Liver (tissue), 9 donors: ENCODE data around the gene SUGCT. TPM values are rescaled to one million over a fixed set of nuclear protein-coding genes. Genes with fewer than 3 reads are reported as not detected.

ENCODE experiments used
- DNase-seq: peaks from one replicate; pipeline ENCODE4 v3.0.0-alpha.2; 2017; ENCODE audit warnings: low spot score
- H3K27ac ChIP-seq, 2 donors: one replicate each; pipeline ENCODE4 v1.7.0; 2013; ENCODE audit warnings: inconsistent platforms in 2 of 2, low read length in 2 of 2, control low read depth in 1 of 2, low read depth in 1 of 2, mild to moderate bottlenecking in 1 of 2
- H3K27me3 ChIP-seq, 4 donors: one replicate each; pipeline versions ENCODE4 v1.6.1 to v1.7.0; 2013; ENCODE audit warnings: low read length in 3 of 4, inconsistent platforms in 1 of 4, mild to moderate bottlenecking in 1 of 4, moderate library complexity in 1 of 4; ENCODE audit not compliant: control insufficient read depth in 4 of 4, insufficient read depth in 4 of 4
- H3K36me3 ChIP-seq, 4 donors: one replicate each; pipeline versions ENCODE4 v1.6.1 to v1.7.0; 2013; ENCODE audit warnings: low read length in 3 of 4, mild to moderate bottlenecking in 3 of 4, low read depth in 1 of 4, moderate library complexity in 1 of 4; ENCODE audit not compliant: control insufficient read depth in 4 of 4, insufficient read depth in 3 of 4
- H3K4me1 ChIP-seq, 4 donors: one replicate each; pipeline versions ENCODE4 v1.6.1 to v1.7.0; 2013; ENCODE audit warnings: low read length in 3 of 4, mild to moderate bottlenecking in 3 of 4, moderate library complexity in 1 of 4; ENCODE audit not compliant: control insufficient read depth in 4 of 4, insufficient read depth in 4 of 4
- H3K4me3 ChIP-seq, 3 donors: one replicate each; pipeline versions ENCODE4 v1.6.1 to v1.7.0; 2013; ENCODE audit warnings: low read length in 3 of 3, control low read depth in 1 of 3, low read depth in 1 of 3, mild to moderate bottlenecking in 1 of 3
- H3K9ac ChIP-seq, 2 donors: one replicate each; pipeline ENCODE4 v1.7.0; 2013; ENCODE audit warnings: low read length in 2 of 2, mild to moderate bottlenecking in 2 of 2, moderate library complexity in 2 of 2, control low read depth in 1 of 2, low read depth in 1 of 2
- H3K9me3 ChIP-seq, 4 donors: one replicate each; pipeline versions ENCODE4 v1.6.1 to v1.7.0; 2013; ENCODE audit warnings: low read length in 3 of 4; ENCODE audit not compliant: control insufficient read depth in 4 of 4
- ATF3 ChIP-seq: IDR thresholded peaks from 2 replicates; pipeline ENCODE4 v1.6.1; 2016; ENCODE audit warnings: antibody characterized with exemption
- CTCF ChIP-seq: fragments of 150-350 bp; IDR thresholded peaks from 2 replicates; pipeline ENCODE4 v1.5.1; 2017; ENCODE audit warnings: improper control_type of control experiment, low read depth, low read length; ENCODE audit not compliant: missing input control
- EGR1 ChIP-seq, 2 donors: IDR thresholded peaks; 2 replicates each; pipeline ENCODE4 v1.6.1; 2016 to 2018; ENCODE audit warnings: antibody characterized with exemption in 2 of 2, low read depth in 2 of 2
- FOXA1 ChIP-seq: IDR thresholded peaks from 2 replicates; pipeline ENCODE4 v1.6.1; 2016; ENCODE audit warnings: antibody characterized with exemption
- FOXA2 ChIP-seq: IDR thresholded peaks from 2 replicates; pipeline ENCODE4 v1.6.1; 2016; ENCODE audit warnings: antibody characterized with exemption
- GABPA ChIP-seq, 2 donors: IDR thresholded peaks in 1 of 2; conservative IDR thresholded peaks in 1 of 2; 2 replicates each; pipeline ENCODE4 v1.6.1; 2016; ENCODE audit warnings: antibody characterized with exemption in 2 of 2, mild to moderate bottlenecking in 1 of 2, moderate library complexity in 1 of 2
- HNF4A ChIP-seq, 2 donors: conservative IDR thresholded peaks; 2 replicates each; pipeline ENCODE4 v1.6.1; 2016; ENCODE audit warnings: antibody characterized with exemption in 2 of 2, mild to moderate bottlenecking in 2 of 2
- HNF4G ChIP-seq: IDR thresholded peaks from 2 replicates; pipeline ENCODE4 v1.6.1; 2016; ENCODE audit warnings: antibody characterized with exemption
- MAX ChIP-seq: IDR thresholded peaks from 2 replicates; pipeline ENCODE4 v1.6.1; 2016; ENCODE audit warnings: antibody characterized with exemption
- NR2F2 ChIP-seq: IDR thresholded peaks from 2 replicates; pipeline ENCODE4 v1.6.1; 2016; ENCODE audit warnings: antibody characterized with exemption
- RAD21 ChIP-seq, 2 donors: IDR thresholded peaks; 2 replicates each; pipeline ENCODE4 v1.6.1; 2016; ENCODE audit warnings: antibody characterized with exemption in 2 of 2, mild to moderate bottlenecking in 2 of 2
- REST ChIP-seq: IDR thresholded peaks from 2 replicates; pipeline ENCODE4 v1.6.1; 2016; ENCODE audit warnings: antibody characterized with exemption, mild to moderate bottlenecking
- RXRA ChIP-seq, 2 donors: IDR thresholded peaks; 2 replicates each; pipeline ENCODE4 v1.6.1; 2017 to 2018; ENCODE audit warnings: antibody characterized with exemption in 2 of 2, mild to moderate bottlenecking in 1 of 2
- SP1 ChIP-seq: IDR thresholded peaks from 2 replicates; pipeline ENCODE4 v1.6.1; 2018; ENCODE audit warnings: antibody characterized with exemption, mild to moderate bottlenecking
- TAF1 ChIP-seq: conservative IDR thresholded peaks from 2 replicates; pipeline ENCODE4 v1.6.1; 2016; ENCODE audit warnings: antibody characterized with exemption, mild to moderate bottlenecking
- YY1 ChIP-seq: IDR thresholded peaks from 2 replicates; pipeline ENCODE4 v1.6.1; 2016; ENCODE audit warnings: antibody characterized with exemption, mild to moderate bottlenecking
- ZBTB33 ChIP-seq: IDR thresholded peaks from 2 replicates; pipeline ENCODE4 v1.6.1; 2016; ENCODE audit warnings: antibody characterized with exemption
- WGBS: extraction: QIAGEN DNeasy Blood & Tissue Kit; methylation state at CpG from one replicate; pipeline ENCODE4 v1.1.7; 2013; 5-methylcytosine and 5-hydroxymethylcytosine counted together
- polyA plus RNA-seq, 2 donors: library from polyadenylated mRNA; stranded (reverse) in 1 of 2; unstranded in 1 of 2; fragments of 200-250 nt in 1 of 2; fragments of >200 nt in 1 of 2; fragmentation: Nextera tagmentation in 1 of 2; extraction: Ambion mirVana in 1 of 2; gene quantifications; one replicate each; pipeline versions ENCODE4 v1.2.1 to v1.2.3, GENCODE V29; 2013 to 2015
- total RNA-seq, 2 donors: library from RNA; depleted of rRNA; stranded (reverse); fragments of >200 nt; gene quantifications; one replicate each; pipeline ENCODE4 v1.2.3, GENCODE V29; 2014
- donor health status: healthy.
- donor health status: healthy.
- donor health status: healthy.
- donor health status: healthy.
- donor health status: healthy.

Gene SUGCT
- total and polyA plus RNA-seq, 4 donors, result 6.2 to 11.9 (median 9.9) TPM

- Histone ChIP-seq H3K9me3 (no peaks in the 10 kb centered on the region), H3K27me3 (no peaks in the 10 kb centered on the region), H3K9ac (no peak overlapping the region), H3K4me1 (peaks cover 0 to 8% (median 7%) of the 10 kb centered on the region in 4 donors), H3K4me3 (no peak overlapping the region), H3K36me3 (no peaks in the 10 kb centered on the region), H3K27ac (no peak overlapping the region)
- 76% methylated on average over 1 of the region's 1 CpG for WGBS
- no peak for DNase-seq
- TF ChIP-seq ZBTB33 (no peak), HNF4G (no peak), RXRA (IDR thresholded peaks at IDR 0.05) (no peak), EGR1 (IDR thresholded peaks at IDR 0.05; ENCODE audit: low read depth in 2 of 2) (no peak), FOXA2 (no peak), FOXA1 (no peak), RAD21 (IDR thresholded peaks at IDR 0.05) (no peak)
Observed at GRCh38 chr7:40470817-40471216, 336.0 kb downstream of the SUGCT start.

GRCh38 chr7:40471891-40472290, 337.1 kb downstream of the SUGCT start:
- no peak for TF ChIP-seq FOXA2
- TF ChIP-seq ATF3, result no peak
- TF ChIP-seq REST, result no peak
- no peak for TF ChIP-seq MAX
- TF ChIP-seq SP1, result no peak
- no peak for TF ChIP-seq GABPA (IDR thresholded peaks at IDR 0.05 in 1 of 2, conservative IDR thresholded peaks at IDR 0.05 in 1 of 2)
- no peak for TF ChIP-seq RXRA (IDR thresholded peaks at IDR 0.05)
- TF ChIP-seq YY1, result no peak
- TF ChIP-seq HNF4A (conservative IDR thresholded peaks at IDR 0.05), result no peak
- TF ChIP-seq CTCF, result no peak
- no peak for TF ChIP-seq TAF1
- no peak for TF ChIP-seq NR2F2
- Histone ChIP-seq H3K4me1 (peaks cover 0 to 8% (median 7%) of the 10 kb centered on the region in 4 donors), H3K27me3 (no peaks in the 10 kb centered on the region), H3K9ac (no peak overlapping the region), H3K36me3 (no peaks in the 10 kb centered on the region), H3K9me3 (no peaks in the 10 kb centered on the region), H3K27ac (no peak overlapping the region), H3K4me3 (no peak overlapping the region)
- no peak for DNase-seq
- WGBS, result 96% methylated on average over 4 of the region's 4 CpGs
